Measurements from ENCODE around the gene TRIM29.

TRIM29 gene

GRCh38 chr11:120078397-120078796 is 59.5 kb downstream of the TRIM29 start:
- DNase-seq (ENCODE audit: low spot score): no peak
- no peak for TF ChIP-seq CTCF (IDR thresholded peaks at IDR 0.05; ENCODE audit: borderline replicate concordance, control extremely low read depth, extremely low read depth, insufficient read depth, missing control alignments)
- in situ Hi-C loops (cut with MboI; ENCODE audit: low sequenced_read_pairs, unreplicated experiment): no loop called here

- in situ Hi-C loops (cut with MboI; ENCODE audit: low sequenced_read_pairs, unreplicated experiment): no loop called here
- TF ChIP-seq CTCF (IDR thresholded peaks at IDR 0.05; ENCODE audit: borderline replicate concordance, control extremely low read depth, extremely low read depth, insufficient read depth, missing control alignments): no peak
- no peak for DNase-seq (ENCODE audit: low spot score)
Measured at GRCh38 chr11:120074076-120074475, 63.8 kb downstream of the TRIM29 start.

- in situ Hi-C loops (cut with MboI; ENCODE audit: low sequenced_read_pairs, unreplicated experiment): no loop called here
- no peak for DNase-seq (ENCODE audit: low spot score)
- no peak for TF ChIP-seq CTCF (IDR thresholded peaks at IDR 0.05; ENCODE audit: borderline replicate concordance, control extremely low read depth, extremely low read depth, insufficient read depth, missing control alignments)
Measured at GRCh38 chr11:120073196-120073595, 64.7 kb downstream of the TRIM29 start.

GRCh38 chr11:120068114-120068573 is 69.8 kb downstream of the TRIM29 start:
- in situ Hi-C loops (cut with MboI; ENCODE audit: low sequenced_read_pairs, unreplicated experiment): no loop called here
- peak; percentile 69 for DNase-seq (ENCODE audit: low spot score)
- no peak for TF ChIP-seq CTCF (IDR thresholded peaks at IDR 0.05; ENCODE audit: borderline replicate concordance, control extremely low read depth, extremely low read depth, insufficient read depth, missing control alignments)

- in situ Hi-C loops (cut with MboI; ENCODE audit: low sequenced_read_pairs, unreplicated experiment): no loop called here
- no peak for DNase-seq (ENCODE audit: low spot score)
- TF ChIP-seq CTCF (IDR thresholded peaks at IDR 0.05; ENCODE audit: borderline replicate concordance, control extremely low read depth, extremely low read depth, insufficient read depth, missing control alignments): no peak
Measured at GRCh38 chr11:120067438-120068113, 70.3 kb downstream of the TRIM29 start.

- no peak for DNase-seq (ENCODE audit: low spot score)
- in situ Hi-C loops (cut with MboI; ENCODE audit: low sequenced_read_pairs, unreplicated experiment): no loop called here
- no peak for TF ChIP-seq CTCF (IDR thresholded peaks at IDR 0.05; ENCODE audit: borderline replicate concordance, control extremely low read depth, extremely low read depth, insufficient read depth, missing control alignments)
Measured at GRCh38 chr11:120066738-120067437, 71.0 kb downstream of the TRIM29 start.

Data from GM13976 (cell line).